Left colon (tissue), 2 donors: ENCODE measurements around the gene NRN1. TPM values are rescaled to one million over a fixed set of nuclear protein-coding genes. Genes with fewer than 3 reads are reported as not detected.

Source experiments
- ATAC-seq: fragments of 200-7000 bp; cut with Tn5 transposase; one replicate; pipeline ENCODE4 v1.9.1; 2020; ENCODE audit warnings: mild to moderate bottlenecking, moderate library complexity
- DNase-seq, 2 donors: peaks; one replicate each; pipeline ENCODE4 v3.0.0-alpha.2; 2020
- intact Hi-C, 2 donors: fragments of 100-400 bp; cut with DNase I in 1 of 2; cut with micrococcal nuclease in 1 of 2; formaldehyde crosslinking; loops; one replicate each; pipeline versions ENCODE4 v1.11.2 to v1.14.0; 2022; cut with DNase I, micrococcal nuclease
- total RNA-seq, 2 donors: library from RNA; stranded (reverse); fragmentation: NEBNext Ultra II Directional; extraction: Animal tissue kit (Norgen Biotek cat#: 25700); gene quantifications; one replicate each; pipeline ENCODE4 v1.2.1, GENCODE V29; 2021
- donor health status: DM: no; HTN: no; CAD: no.
- donor health status: DM: yes; HTN: yes; CAD: no.

Gene NRN1
- total RNA-seq, 2 donors from 2014 or later = 2.1 to 4.9 TPM

DNA sequence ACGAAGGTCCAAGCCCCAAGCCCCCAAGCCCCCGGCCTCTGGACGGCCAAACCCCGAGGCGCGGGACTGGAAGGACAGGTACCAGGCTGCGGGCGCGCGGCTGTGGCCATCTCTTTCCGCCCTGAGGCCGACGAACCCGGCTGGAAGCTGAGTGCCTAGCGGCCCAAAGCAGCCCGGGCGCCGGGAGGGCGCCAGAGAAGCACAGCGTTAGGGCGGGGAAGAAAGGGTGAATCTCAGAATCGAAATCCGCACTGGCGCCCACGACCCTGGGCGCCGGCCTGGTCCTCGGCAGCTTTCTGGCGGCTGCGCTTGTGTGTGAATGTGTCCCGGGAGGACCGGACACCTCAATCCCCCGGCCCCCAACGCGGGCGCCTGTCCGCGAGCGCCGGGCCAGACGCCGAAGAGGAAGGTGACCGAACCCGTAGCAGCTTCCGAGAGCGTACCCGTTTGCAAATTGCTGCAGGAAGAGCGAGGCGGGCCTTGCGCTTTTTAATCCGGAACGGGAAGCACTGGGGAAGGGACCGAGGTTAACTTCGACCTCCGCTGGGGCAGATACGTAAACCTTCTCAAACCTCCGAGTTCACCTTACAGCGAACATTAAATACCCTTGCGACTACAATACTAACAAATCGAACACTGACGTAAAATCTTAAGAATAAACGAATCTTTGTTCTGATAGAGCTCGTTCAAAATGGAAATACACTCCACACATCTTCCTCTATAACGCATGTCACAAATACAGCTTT lies 2.9 kb downstream of the NRN1 start:
- DNase-seq (peak in 1 of 2 donors; percentile 33), ATAC-seq (no peak)
- intact Hi-C loops = no loop called here

GRCh38 chr6:6002848-6003620 lies 3.7 kb downstream of the NRN1 start:
- ATAC-seq (no peak), DNase-seq (no peak)
- intact Hi-C loops = no loop called here

GRCh38 chr6:6002005-6002847 lies 4.5 kb downstream of the NRN1 start:
- intact Hi-C loops = no loop called here
- ATAC-seq (no peak), DNase-seq (no peak)

- intact Hi-C loops = no loop called here
- ATAC-seq (no peak), DNase-seq (no peak)
These were observed 5.3 kb downstream of the NRN1 start for GRCh38 chr6:6001443-6001842.

DNA sequence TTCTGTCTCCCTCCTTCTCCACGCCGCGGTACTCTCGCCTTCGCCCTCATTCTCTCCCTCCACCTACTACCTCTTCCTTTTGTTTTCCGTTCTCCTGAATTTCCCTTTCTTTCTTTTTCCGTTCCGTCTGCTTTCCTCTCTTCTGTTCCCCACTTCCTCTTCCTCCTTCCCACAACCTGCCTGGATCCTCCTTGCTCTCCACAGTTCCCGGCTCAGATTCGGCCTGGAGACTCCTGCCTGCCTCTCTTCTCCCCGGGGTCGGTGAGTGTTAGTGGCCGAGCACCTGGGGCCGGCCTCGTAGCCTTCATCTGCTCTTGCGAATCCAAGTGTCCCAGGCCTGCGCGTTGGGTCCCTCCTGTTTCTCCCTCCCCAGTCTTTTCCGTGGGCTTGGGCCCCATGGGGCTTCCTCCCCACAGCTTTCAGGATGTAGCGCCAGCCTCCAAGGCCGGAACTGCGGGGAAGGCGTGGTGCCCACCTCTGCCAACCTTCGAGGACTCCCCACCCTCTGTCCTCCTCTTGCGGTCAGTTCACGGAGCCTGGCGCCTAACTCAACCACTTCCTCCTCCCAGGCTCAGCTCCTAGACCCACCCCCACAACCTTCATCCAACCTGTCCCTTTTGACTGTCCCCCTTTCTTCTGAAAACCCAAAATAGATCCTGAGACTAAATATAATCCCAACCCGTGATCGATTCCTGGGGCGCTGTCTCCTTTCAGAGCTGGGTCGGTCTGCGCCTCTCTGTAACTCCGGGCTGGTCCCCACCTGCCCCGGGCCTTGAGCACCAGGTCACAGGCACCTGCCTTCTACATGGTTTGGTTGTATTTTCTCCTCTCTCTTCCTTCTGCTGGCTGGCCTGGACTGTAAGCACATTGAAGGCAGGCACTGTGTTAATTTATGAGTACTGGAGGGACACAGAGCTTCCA lies 6.8 kb downstream of the NRN1 start:
- intact Hi-C loops = no loop called here
- DNase-seq = no peak
- ATAC-seq = no peak

- peak; percentile 27 for ATAC-seq
- DNase-seq = peak in 1 of 2 donors; percentile 37
- intact Hi-C loops = no loop called here
These were observed 7.7 kb downstream of the NRN1 start for GRCh38 chr6:5998711-5999687.

DNA sequence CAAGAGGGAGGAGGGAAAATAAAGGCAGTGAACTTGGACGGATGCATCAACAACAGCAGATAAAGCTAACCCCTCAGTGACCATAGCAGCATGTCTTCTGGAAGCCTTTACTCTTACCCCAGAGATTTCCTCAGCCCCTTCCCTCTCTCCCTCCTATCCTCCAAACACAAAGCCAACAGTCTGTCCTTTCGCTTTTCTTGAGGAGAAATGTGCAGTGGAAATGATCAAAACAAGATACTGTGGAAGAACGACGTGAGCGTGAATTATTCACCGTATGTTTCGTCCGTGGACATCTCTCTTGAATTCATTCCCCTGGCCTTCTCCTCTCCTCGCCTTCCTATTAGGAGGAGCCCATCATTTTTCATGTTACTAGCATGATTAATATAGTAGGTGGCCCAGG lies 8.5 kb downstream of the NRN1 start:
- no peak for ATAC-seq
- no peak for DNase-seq
- intact Hi-C loops = no loop called here

DNA sequence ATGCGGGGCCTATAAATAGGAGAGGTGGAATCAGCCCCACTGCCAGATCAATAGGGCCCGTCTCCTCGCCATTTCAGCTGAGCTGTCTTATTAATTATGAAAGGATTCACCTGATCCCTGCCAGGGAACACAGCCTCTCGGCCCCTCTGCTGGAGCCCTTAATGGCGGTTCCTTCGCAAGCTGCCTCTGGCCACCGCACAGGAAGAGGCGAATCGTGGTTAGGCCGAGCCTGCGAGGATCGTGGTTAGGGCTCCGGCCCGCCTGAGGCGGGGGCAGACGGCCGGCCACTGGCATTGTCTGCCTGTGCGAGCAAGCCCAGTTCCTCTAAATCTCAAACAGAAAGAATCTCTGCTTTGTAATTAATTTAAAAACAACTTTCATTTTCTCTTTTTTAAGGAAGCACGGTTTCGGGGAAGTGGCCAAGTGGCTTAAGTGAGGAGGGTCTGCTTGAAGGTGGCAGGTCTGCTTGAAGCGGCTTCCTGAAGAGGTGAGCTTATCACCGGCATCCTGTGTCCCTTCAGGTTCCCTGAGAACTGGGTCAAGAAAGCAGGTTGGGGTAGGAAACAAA lies 9.2 kb downstream of the NRN1 start:
- ATAC-seq = peak; percentile 31

GRCh38 chr6:5996714-5997419 lies 9.9 kb downstream of the NRN1 start:
- ATAC-seq = peak; percentile 64
- DNase-seq = peak in 1 of 2 donors; percentile 42
- intact Hi-C loops = no loop called here

More for the DNA sequence above, 9.2 kb downstream of the NRN1 start:
- DNase-seq = peak in 1 of 2 donors; percentile 28
- intact Hi-C loops = no loop called here

GRCh38 chr6:5995949-5996713 lies 10.6 kb downstream of the NRN1 start:
- peak; percentile 54 to 64 for DNase-seq
- ATAC-seq = peak; percentile 80
- intact Hi-C loops = no loop called here

DNA sequence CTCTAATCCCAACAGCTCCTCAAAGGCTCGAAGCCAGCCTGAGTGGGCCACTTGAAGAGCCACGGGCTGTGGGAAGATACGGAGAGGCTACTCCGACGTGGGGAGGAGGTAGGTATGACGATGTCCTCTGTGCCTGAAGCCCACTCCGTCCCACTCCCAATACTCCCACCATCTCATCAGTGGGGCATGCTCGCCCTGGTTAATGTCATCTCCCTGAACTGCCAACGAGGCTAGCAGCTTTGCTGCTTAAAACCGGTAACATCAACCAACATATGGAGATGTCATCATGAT lies 11.1 kb downstream of the NRN1 start:
- ATAC-seq = no peak
- intact Hi-C loops = no loop called here
- no peak for DNase-seq

- intact Hi-C loops = no loop called here
- no peak for ATAC-seq
- no peak for DNase-seq
These were observed 11.6 kb downstream of the NRN1 start for GRCh38 chr6:5994999-5995657.

DNA sequence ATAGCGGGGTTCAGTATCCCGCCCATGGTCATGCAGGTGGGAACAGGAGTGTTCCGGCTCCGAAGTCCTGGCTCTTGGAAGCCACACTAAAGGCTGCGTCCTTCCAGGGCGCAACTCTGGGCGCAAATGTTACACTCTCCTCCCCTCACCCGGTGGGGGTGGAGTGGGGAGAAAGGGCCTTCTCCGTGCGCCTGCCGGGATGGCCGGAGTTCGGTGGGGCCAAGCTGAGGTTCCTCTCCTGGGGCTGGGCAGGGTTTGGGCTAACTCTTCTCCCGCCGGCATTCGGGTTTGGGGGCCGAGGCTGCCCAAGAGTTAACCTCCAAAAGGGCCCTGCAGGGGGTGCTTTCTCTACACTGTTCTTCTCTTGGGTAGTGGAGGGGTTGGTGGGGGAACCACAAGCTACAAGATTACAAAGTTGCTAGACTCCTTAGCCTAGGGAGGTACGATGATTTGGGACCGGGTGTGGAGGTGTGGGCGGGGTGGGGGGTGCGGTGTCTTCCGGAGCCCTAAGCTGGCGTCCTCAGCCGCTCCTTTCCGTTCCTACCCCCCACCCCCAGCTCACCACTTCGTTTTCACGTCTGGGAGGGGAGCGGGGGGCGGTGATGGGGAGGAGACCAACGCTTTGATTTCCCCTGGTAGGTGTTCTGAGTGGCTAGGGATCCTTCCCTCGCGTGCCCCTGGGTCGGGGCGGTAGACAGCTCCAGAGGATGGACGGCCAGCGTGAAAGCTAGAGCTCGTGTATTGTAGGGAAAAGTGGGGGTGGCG lies 12.3 kb downstream of the NRN1 start:
- ATAC-seq = no peak
- DNase-seq = no peak
- intact Hi-C loops = no loop called here

GRCh38 chr6:5992551-5993225 lies 14.0 kb downstream of the NRN1 start:
- intact Hi-C loops = no loop called here
- no peak for ATAC-seq
- no peak for DNase-seq
